KOPT-K1 (cell line): ENCODE measurements around the gene GSTO2.
A peak's percentile ranks its signal among the peaks of the same experiment; 100 is the strongest.

ENCODE experiments used
- H3K27ac ChIP-seq: fragments of 200-600 bp; sonication (generic); 2 replicates; pipeline ENCODE4 v1.5.1; 2016; ENCODE audit warnings: antibody characterized with exemption, mild to moderate bottlenecking, low read depth, low read length; ENCODE audit not compliant: poor library complexity, severe bottlenecking
- H3K36me3 ChIP-seq: fragments of 200-600 bp; sonication (generic); 2 replicates; pipeline ENCODE4 v1.5.1; 2017; ENCODE audit warnings: antibody characterized with exemption, mild to moderate bottlenecking, low read length, moderate library complexity; ENCODE audit not compliant: insufficient read depth
- H3K9me3 ChIP-seq: fragments of 200-600 bp; sonication (generic); 2 replicates; pipeline ENCODE4 v1.5.1; 2017; ENCODE audit warnings: antibody characterized with exemption, low read length, mild to moderate bottlenecking; ENCODE audit not compliant: insufficient read depth, poor library complexity, severe bottlenecking

The GSTO2 gene

DNA sequence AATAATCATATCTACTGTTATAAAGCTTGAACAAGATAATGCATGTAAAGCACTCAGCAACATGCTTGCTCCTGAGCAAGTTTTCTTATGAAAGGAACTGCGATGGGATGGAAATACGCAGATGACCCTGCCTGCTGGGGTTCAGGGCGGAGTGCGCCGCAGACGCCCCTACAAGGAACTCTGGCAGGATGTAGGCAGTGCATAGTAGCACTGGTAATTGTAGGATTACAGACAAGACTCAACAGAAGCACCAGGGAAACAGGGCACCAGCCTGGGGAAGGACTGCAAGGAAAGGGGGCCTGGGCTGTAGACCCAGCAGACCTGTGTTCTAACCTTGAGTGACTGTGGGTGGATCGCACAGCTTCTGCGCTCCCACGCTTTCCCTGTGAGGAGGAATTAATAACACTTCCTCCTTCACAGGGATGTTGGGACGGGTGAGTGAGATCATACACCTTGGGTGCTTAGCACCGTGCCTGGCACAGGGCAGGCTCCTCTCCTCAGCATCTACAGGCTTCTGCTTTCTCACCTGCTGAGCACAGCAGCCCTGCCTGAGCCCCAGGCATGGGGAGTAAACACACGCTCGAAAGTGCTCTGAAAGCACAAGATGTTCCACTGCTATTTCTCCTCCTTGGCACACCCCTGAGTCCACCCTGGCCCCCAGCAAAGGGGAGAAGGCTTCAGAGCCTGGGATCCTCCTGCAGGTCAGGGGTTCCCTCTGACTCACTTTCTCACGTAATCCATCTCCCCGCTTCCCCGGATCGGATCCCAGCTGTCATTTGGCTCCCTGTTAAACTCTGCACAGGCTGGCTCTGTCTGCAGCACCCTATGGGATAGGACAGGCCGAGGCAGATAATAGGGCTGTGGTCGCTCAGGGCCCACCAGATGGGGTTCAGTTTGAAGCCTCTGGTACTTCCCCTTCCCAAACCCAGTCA is 50.1 kb downstream of the GSTO2 start:
- Histone ChIP-seq H3K27ac (no peak overlapping the region), H3K9me3 (no peaks in the 10 kb centered on the region), H3K36me3 (peaks cover 18% of the 10 kb centered on the region)

DNA sequence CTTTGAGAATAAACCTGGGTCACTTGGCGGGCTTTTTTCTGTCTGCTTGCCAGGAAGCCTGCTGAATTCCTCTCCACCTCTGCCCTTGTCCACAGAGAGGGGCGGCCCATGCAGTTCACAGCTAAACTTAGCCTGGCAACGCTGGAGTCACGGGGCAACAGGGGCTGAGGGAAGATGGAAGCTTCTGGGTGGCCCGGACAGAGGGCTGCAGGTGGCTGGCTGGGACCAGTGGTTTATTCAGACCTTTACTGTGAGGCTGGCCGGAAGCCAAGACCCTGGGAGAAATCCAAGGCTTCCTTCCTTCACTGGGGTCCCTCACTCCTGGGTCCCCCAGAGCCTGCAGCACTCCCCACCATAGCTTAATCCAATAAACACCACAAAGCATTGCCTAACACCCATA is 52.2 kb downstream of the GSTO2 start:
- H3K9me3 ChIP-seq, result no peaks in the 10 kb centered on the region
- no peak overlapping the region for H3K27ac ChIP-seq
- H3K36me3 ChIP-seq, result no peaks in the 10 kb centered on the region

DNA sequence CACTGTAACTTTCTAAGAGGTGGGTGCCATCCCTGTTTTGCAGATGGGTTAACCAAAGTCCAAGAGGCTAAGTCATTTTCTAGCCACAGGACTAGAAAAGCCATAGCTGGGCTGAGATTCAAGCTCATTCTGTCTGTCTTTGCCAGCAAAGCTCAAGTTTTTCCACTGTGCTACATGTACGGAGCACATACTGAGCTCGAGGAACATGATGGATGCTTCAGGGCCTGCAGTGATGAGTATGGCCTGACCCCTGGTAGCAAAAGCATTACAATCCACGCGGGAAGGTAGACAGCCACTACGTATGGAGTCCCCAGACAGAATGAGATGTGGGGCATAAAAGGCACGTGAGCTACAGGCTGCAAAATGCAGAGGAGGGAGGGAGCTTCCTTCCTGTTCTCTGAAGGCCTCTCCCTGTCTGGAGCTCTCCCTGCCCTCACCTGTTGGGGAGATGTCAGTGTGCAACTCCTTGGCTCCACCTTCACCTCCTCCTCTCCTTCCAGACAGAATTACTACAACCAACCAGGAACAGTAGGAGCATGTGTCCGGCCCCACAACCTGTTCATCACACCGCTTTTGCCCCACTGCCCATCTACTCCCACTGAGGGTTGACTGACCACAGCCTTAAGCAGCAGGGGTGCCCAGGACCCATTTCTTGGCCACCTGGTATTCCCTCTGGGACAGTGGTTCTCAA is 52.9 kb downstream of the GSTO2 start:
- Histone ChIP-seq H3K9me3 (no peaks in the 10 kb centered on the region), H3K27ac (no peak overlapping the region), H3K36me3 (no peaks in the 10 kb centered on the region)

DNA sequence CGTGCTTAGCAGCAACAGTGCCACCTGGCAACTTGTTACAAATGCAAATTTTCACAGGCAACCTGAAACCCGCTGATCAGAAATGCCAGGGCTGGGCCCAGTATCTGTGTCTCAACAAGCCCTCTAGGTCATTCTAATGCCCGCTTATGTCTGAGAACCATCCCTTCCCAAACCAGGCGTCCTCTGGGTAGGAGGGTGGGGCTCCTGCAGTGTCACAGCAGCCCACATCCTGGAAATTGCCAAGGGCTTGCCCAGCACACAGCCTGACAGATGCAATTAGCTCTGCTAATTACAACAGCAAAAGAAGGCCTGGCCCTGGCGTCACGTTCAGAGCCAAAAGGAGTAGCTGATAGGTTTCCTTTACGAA is 53.4 kb downstream of the GSTO2 start:
- Histone ChIP-seq H3K36me3 (no peaks in the 10 kb centered on the region), H3K9me3 (no peaks in the 10 kb centered on the region), H3K27ac (no peak overlapping the region)

DNA sequence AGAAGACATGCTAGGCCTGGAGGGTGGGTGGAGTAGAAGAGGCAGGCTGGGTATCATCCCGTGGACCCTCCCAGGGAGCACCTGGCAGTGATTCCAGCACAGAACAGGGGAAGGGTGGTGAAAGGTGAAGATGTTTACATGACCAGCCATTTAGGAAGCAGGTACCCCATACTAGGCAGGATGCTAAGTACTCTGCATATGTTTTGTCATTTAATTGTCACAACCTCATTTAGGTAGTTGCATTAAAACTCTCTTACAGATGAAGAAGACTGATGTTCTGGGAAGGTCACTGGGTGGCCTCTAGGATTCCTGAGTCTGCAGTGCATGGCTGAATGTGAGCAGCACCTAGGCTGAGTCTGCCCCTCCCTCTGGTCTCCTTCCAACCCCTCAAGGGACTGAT is 54.1 kb downstream of the GSTO2 start:
- Histone ChIP-seq H3K9me3 (no peaks in the 10 kb centered on the region), H3K27ac (no peak overlapping the region), H3K36me3 (no peaks in the 10 kb centered on the region)

DNA sequence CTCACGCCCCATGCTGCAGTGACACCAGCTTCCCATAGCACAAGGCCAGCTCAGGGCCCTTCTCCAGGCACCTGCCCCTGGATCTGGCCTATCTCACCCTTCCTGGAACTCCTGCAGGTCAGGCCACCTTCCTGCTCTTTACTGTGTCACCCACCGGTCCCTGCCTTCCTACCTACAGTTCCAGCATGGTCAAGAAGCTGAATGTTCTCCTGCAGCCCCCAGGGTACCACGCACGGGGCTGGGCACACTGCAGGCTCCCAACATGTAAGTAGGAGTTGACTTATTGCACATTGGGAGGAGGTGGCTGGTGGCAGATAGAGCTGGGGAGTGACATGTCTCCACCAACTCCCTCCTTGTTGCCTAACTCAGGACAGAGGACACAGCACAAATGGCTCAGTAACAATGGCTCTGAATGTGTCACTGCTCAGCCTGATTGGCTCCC is 54.8 kb downstream of the GSTO2 start:
- Histone ChIP-seq H3K9me3 (no peaks in the 10 kb centered on the region), H3K27ac (no peak overlapping the region), H3K36me3 (no peaks in the 10 kb centered on the region)

DNA sequence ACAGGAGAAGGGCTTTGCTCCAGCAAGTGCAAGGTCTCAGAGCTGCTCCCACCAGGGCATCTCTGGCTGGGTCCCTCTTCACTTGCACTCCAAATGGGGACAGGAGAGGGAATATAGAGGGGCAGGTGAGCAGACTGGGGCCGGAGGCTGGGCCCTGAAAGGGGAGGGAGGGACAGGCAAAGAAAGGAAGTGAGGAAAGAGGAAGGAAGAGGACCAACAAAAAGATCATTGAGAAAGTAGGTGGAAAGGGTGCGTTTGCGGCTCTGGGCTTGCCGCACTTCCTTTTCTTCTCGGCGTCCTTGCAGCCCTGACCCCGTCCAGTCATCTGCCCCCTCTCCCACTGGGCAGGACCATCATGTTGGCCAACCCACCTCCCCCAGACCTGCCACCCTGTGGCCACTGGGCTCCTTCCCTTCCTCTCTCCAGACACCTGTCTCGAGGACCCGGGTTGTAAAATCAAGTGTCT is 55.3 kb downstream of the GSTO2 start:
- Histone ChIP-seq H3K27ac (no peak overlapping the region), H3K36me3 (no peaks in the 10 kb centered on the region), H3K9me3 (no peaks in the 10 kb centered on the region)

DNA sequence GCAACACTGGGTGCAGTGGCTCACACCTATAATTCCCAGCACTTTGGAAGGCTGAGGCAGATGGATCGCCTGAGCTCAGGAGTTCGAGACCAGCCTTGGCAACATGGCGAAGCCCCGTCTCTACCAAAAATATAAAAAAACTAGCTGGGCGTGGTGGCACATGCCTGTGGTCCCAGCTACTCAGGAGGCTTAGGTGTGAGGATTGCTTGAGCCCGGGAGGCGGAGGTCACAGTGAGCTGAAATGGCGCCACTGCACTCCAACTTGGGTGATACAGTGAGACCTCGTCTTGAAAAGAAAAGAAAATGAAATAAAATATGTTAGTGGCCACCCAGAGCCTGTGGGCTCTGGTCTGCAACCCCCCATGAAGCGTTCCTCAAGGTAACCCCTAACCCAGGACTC is 55.9 kb downstream of the GSTO2 start:
- H3K9me3 ChIP-seq, result no peaks in the 10 kb centered on the region
- H3K27ac ChIP-seq, result no peak overlapping the region
- no peaks in the 10 kb centered on the region for H3K36me3 ChIP-seq

DNA sequence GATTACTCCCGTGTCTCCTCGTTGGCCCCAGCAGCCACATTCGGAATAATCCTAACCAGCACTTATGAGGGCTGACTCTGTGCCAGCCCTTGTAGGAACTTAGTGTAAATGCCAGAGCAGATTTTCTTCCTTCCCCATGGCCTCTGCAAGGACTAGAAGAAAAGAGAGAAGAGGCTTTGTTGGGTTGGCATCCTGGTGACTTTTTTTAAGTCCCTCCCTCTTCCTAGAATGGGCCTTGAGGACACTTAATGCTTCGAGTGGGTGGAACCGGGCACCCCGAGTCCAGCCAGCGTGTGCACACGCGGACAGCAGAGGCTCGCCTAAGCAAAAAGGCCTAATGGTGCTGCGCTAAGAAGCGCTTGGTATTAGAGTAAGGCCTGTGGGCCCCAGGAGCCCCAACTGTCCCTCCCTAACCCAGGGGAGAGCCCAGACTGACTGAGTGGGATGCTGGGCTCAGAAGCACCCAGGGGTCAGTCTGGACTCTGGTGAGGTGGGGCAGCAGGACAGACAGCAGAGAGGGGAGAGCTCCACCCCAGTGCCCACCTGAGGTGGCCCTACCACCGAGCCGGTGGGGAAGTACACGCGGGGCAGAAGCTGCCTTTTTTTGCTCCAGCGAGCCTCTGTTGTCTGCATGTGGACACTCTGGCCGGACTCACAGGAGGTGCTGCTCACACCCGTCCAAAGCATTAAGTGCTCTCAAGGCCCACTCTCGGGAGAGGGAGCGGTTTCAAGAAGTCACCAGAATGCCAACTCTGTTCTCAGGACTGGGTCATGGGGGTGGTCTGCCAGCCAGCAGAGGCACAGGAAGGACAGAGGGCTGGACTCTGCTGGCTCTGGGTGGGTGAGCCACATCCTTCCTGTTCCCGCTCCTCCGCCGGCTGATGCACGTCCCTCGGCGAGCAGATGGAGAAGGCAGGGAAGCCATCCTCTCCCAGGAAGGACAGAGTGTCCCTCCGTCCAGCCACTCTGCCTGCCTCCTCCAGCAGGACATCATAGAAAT is 56.8 kb downstream of the GSTO2 start:
- no peaks in the 10 kb centered on the region for H3K36me3 ChIP-seq
- H3K9me3 ChIP-seq, result no peaks in the 10 kb centered on the region
- H3K27ac ChIP-seq, result no peak overlapping the region

DNA sequence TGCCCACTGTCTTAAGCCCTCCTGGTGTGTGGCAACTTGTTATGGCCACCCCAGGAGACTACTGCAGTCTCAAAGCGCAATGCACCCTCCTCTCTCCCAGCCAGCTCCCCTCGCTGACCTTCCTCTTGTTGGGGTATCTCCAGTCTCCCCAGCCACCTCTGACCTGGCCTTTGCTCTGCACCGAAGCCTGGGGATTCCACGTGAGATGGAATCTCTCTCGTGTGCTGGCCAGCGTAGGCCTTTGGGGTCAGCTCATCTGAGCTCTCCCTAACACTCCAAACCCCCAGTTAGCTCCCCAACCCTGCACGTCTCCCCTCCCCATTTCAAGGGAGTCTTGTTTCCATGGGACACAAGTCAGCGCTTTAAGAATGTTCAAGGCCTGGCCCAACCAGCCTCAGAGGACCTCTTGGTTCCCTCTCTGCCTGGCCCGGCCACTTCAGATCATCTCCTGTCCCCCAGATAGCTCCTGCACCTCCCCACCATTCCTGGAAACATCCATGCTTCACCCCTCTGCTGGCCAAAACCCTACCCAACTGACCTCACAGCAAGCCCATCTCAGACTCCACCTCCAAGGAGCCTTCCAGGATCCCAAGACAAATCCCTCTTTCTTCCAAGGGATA is 58.1 kb downstream of the GSTO2 start:
- H3K27ac ChIP-seq, result no peak overlapping the region
- no peaks in the 10 kb centered on the region for H3K9me3 ChIP-seq
- H3K36me3 ChIP-seq, result no peaks in the 10 kb centered on the region

DNA sequence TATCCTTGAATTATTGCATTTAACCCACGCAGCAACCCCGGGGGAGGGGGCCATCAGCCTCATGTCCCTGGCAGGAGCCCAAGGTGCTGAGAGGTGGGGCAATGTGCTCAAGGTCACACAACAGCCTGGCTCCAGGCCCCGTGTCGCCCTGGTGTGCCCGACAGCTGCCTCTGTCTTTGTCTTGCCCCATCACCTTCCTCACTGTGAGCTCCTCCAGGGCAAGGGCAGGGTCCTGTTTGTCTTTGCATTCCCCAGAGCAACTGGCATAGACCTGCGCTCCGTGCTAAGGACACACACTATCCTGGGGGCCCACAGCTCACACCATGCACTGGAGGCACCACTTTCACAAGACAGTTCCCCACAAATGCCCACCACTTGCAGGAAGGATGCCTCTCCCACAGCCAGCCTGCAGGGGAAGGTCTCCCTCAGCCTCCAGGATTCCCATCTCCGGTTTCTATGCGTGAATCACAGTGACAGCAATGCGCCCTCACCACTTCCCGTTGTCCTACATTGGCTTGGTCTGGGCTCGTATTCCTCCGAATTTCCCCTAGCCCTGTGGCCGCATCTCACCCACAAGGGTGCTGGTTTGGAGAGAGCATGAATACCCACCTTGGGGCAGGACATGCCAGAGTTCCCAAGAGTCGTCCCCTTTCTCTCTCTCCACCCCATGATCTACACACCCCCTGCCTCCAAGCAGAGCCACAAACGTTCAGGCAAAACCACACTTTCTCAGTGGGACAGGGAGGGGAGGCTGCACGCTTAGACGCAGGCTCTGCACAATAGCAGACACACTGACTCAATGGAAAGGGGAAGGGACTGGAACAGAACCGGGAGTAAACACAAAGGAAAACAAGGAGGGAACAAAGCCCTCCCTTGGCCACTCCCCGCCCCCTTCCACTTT is 59.0 kb downstream of the GSTO2 start:
- Histone ChIP-seq H3K36me3 (no peaks in the 10 kb centered on the region), H3K27ac (peak overlapping the region; percentile 68)

DNA sequence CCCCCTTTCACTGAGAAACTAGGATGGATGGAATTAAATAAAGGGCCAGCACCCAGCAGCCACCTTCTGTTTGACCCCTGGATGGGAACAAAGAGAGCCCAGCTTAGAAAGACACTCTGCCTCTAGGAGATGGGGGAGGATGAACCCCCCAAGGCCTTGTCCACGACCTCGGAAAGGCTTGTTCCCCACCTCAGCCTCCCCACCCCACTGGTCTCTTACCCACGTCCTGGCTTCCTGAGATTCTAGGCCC is 59.6 kb downstream of the GSTO2 start:
- no peaks in the 10 kb centered on the region for H3K36me3 ChIP-seq
- peak overlapping the region; percentile 68 for H3K27ac ChIP-seq
- H3K9me3 ChIP-seq, result no peaks in the 10 kb centered on the region

More for the DNA sequence above, 59.0 kb downstream of the GSTO2 start:
- no peaks in the 10 kb centered on the region for H3K9me3 ChIP-seq

DNA sequence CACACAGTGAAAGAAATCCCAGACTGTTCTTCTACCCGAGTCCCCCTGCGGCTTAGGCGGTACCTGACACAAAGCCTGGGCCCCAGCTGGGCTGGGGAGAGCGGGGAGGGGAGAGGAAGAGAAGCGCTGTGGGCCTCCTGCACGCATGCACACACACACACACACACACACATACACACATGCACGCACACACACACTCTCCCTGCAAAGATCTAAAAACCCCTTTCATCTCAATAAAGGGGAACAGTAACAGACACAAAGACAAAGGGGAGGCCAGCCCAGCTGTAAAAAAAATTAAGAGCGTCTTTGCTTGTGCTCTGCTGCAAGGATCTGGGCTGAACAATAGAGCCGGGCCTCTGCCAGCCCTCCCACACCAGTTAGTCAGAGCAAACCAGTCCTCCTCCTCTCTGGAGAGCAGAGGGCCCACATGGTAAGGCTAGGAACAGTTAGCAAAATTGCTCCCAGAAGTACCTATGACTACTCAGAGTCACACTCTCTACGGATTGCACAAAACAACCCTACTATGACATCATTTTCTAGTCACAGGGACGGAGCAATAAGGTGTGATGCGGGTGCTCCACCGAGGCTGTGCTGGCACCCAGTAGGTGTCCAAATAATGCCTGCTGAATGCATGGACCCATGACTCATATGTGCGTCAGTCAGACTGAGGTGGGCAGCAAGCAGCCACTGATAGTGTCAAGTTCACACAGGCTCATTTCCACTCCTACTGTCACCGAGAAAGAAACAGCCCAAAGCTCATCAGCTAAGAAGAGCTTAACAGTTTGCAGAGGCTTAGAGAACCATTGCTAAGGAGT is 60.1 kb downstream of the GSTO2 start:
- H3K27ac ChIP-seq, result peak overlapping the region; percentile 68
- H3K36me3 ChIP-seq, result no peaks in the 10 kb centered on the region
- no peaks in the 10 kb centered on the region for H3K9me3 ChIP-seq
